Stimulated activated naive CD8-positive, alpha-beta T cell treated with anti-CD3 and anti-CD28 coated beads, Interleukin-15, Interleukin-2, amounts not matched to agents 100 ng/mL and 50 ng/mL, for 24 hours (primary cell): Measurements from ENCODE around the gene SPNS2.

Source experiments
- H3K27ac Mint-ChIP-seq: one replicate; pipeline ENCODE4 v1.8.0; 2021; ENCODE audit warnings: mild to moderate bottlenecking, mixed read lengths
- H3K27me3 Mint-ChIP-seq: one replicate; pipeline ENCODE4 v1.8.0; 2021; ENCODE audit warnings: mixed read lengths
- H3K36me3 Mint-ChIP-seq: one replicate; pipeline ENCODE4 v1.8.0; 2021; ENCODE audit warnings: low read depth, mixed read lengths
- H3K4me1 Mint-ChIP-seq: one replicate; pipeline ENCODE4 v1.8.0; 2021; ENCODE audit warnings: low read depth, mixed read lengths
- H3K4me3 Mint-ChIP-seq: one replicate; pipeline ENCODE4 v1.8.0; 2021; ENCODE audit warnings: mild to moderate bottlenecking, mixed read lengths
- H3K9me3 Mint-ChIP-seq: one replicate; pipeline ENCODE4 v1.8.0; 2021; ENCODE audit warnings: mixed read lengths

Gene SPNS2

DNA sequence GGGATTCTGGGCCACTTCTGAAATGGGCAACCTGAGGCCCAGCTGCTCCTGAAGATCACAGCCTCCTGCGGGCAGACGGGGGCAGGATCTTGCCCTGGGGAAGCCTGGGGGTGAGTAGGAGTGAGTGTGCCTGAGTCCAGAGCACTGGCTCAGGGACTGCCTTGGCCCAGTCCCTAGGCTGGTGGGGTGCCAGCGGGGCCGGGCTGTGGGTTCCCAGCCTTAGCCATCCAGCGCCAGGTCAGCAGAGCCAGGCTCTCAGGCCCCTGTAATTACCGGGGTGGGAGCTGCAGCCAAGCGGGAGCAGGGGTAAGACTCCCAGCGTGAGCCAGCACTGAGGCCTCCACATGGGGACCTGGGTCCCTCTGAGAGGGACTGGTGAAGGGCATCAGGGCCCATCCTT lies 8.2 kb downstream of the SPNS2 start:
- Mint-ChIP-seq H3K36me3 (no peaks in the 10 kb centered on the region), H3K9me3 (no peaks in the 10 kb centered on the region), H3K27ac (no peak overlapping the region), H3K4me1 (peaks cover 40% of the 10 kb centered on the region), H3K4me3 (no peak overlapping the region), H3K27me3 (peaks cover 9% of the 10 kb centered on the region)

DNA sequence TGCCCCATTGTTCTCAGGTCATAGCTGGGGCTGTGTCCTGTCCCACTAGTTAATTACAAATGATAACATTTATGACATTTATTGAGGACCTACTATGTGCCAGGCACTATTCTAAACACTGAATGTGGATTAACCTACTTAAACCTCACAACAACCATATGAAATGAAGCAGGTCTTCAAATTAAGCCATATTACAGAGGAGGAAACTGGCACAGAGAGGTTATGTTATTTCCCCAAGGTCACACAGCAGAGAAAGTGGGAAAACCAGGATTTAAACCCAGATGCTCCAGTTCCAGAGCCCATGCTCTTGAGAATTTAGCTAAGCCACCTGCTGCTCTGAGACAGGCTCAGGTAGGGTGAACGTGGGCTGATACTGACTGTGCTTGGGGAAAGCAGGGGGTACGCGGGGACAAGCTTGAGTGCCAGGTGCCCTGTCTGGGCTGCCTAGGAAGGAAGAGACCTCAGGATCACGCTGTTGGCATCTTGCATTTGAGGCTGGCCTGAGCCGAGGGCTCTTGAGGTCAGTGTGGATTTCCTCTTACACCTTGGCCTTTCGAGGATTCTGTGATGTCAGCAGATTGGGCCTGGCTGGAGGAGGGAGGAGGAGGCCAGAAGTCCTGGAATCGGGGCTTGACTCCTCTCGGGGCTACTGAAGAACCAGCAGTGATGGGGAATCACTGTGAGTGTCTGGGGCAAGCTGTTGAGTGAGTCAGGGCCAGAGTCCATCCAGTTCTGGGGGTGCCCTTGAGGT lies 8.9 kb downstream of the SPNS2 start:
- Mint-ChIP-seq H3K9me3 (no peaks in the 10 kb centered on the region), H3K27ac (peak overlapping the region; percentile 49), H3K27me3 (peaks cover 6% of the 10 kb centered on the region), H3K4me3 (no peak overlapping the region), H3K36me3 (no peaks in the 10 kb centered on the region), H3K4me1 (peaks cover 40% of the 10 kb centered on the region)

DNA sequence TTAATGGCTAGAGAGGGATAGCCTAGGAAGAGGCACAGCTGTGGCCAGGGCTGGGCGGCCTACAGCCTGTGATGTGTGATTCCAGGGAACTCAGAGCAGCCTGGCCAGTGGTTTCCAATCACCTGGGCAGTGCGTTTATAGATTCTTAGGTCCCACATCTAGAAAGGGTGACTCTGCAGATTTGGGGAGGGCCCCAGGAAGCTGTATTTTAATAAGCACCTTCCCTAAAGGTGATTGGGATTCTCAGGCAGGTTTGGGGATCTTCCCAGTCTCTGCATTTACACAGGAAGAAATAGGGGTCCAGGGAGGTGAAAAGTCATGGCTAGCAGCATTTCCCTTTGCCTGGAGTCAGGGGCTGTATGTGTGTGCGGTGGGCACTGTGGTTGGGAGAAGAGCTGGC lies 9.5 kb downstream of the SPNS2 start:
- no peak overlapping the region for H3K4me3 Mint-ChIP-seq
- peaks cover 40% of the 10 kb centered on the region for H3K4me1 Mint-ChIP-seq
- no peak overlapping the region for H3K27ac Mint-ChIP-seq
- H3K9me3 Mint-ChIP-seq: no peaks in the 10 kb centered on the region
- H3K27me3 Mint-ChIP-seq: no peaks in the 10 kb centered on the region
- H3K36me3 Mint-ChIP-seq: no peaks in the 10 kb centered on the region

DNA sequence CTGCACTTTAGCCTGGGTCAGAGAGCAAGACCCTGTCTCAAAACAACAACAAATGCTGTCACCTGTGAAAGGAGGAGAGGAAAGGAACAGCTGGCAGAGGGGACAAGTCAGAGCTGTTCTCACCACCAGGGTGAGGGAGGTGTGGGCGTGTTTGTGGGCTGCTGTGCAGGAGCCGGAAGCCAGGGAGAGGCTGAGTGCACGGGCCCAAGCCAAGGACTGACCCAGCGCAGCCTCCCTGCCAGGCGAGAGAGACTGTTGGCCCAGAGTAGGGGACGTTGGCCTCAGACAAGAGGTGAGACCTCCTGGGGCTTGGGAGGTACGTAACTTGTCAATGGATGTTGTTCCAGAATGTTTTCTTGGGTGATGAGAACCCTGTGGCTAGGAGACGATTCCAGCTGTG lies 10.7 kb downstream of the SPNS2 start:
- Mint-ChIP-seq H3K4me1 (peaks cover 30% of the 10 kb centered on the region), H3K36me3 (no peaks in the 10 kb centered on the region), H3K27ac (peak overlapping the region; percentile 67), H3K9me3 (no peaks in the 10 kb centered on the region), H3K4me3 (no peak overlapping the region), H3K27me3 (no peaks in the 10 kb centered on the region)

DNA sequence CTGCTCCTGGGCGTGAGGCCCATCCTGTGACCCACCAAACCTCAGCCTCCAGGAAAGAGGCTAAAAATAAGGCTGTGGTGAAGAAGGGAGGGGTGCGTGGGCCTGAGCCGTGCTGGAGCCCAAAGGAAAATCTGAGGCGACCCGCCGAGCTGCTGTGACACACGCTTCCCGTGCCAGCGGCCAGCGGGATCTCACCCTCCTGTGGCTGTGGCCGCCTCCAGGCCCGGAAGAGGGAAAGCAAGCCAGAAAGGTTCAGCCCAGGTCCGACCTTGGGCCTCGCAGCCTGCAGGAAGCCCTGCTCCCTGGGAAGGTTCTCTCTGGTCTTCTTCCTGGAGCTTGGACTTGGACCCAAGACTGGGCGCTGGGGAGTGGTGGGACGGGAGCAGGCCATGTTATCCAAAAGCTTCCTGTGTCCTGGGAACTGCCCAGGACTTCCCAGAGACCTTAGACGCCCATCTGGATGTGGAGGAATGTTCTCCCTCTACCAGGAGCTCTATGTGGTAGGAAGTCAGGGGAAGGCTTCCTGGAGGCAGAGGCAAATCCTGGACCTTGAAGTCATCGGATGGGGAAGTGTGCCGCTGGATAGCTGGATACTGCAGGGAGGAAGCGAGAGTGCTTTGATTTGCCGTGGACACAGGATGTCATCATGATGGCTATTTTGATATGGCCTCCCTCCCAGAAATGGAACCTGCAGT lies 11.4 kb downstream of the SPNS2 start:
- Mint-ChIP-seq H3K27me3 (no peaks in the 10 kb centered on the region), H3K27ac (no peak overlapping the region), H3K36me3 (no peaks in the 10 kb centered on the region), H3K9me3 (no peaks in the 10 kb centered on the region), H3K4me1 (peaks cover 24% of the 10 kb centered on the region), H3K4me3 (no peak overlapping the region)

DNA sequence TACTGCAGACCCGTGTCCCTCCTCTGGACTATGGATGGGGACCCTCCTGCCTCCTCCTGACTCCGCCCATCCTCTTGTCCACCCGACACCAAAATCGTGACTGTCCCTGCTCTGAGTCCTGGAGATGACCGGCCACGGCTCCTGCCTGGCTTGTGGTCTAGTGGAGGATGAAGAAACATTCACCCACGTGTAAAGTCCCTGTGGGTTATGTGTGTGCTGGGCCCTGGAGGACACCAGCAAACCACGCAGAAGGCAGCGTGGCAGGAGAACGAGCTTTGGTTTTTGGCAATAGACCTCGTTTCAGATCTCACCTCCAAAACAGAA lies 11.9 kb downstream of the SPNS2 start:
- Mint-ChIP-seq H3K4me3 (no peak overlapping the region), H3K4me1 (peaks cover 19% of the 10 kb centered on the region), H3K27ac (no peak overlapping the region), H3K36me3 (no peaks in the 10 kb centered on the region), H3K27me3 (no peaks in the 10 kb centered on the region), H3K9me3 (no peaks in the 10 kb centered on the region)

DNA sequence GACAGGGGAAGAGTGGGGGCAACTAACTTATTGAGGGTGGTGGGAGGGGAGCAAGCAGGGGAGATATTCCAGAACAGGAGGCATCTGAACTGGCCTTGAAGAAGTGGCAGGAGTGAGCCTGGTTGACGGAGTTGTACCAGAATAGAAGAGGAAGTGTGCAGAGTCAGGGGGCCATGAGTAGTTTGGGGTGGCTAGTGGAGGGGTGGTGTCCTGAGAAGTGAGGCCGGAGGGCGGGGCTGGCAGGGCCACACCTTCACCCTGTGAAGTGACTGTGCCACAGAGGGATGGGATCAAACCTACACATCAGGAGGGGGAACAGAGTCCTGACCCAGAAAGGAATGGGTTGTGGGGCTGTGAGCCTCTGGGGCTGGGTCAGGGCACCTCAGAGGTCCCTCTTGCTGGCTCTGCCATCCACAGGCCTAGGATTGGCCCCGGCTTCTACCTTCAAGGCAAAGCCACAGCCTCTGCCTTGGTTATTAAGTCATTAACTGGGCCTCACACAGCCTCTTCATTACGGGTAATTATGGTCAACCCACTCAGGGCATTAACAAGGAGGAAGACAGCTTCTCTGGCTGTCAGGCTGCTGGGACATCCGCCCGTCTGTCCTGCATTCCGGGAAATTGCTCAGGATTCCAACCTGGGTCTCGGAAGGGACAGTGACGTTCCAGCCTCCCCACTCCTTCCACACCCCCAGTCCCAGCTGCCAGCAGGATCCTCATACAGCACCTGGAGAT lies 12.7 kb downstream of the SPNS2 start:
- Mint-ChIP-seq H3K36me3 (no peaks in the 10 kb centered on the region), H3K4me3 (no peak overlapping the region), H3K4me1 (peaks cover 19% of the 10 kb centered on the region), H3K9me3 (no peaks in the 10 kb centered on the region), H3K27me3 (no peaks in the 10 kb centered on the region), H3K27ac (no peak overlapping the region)

DNA sequence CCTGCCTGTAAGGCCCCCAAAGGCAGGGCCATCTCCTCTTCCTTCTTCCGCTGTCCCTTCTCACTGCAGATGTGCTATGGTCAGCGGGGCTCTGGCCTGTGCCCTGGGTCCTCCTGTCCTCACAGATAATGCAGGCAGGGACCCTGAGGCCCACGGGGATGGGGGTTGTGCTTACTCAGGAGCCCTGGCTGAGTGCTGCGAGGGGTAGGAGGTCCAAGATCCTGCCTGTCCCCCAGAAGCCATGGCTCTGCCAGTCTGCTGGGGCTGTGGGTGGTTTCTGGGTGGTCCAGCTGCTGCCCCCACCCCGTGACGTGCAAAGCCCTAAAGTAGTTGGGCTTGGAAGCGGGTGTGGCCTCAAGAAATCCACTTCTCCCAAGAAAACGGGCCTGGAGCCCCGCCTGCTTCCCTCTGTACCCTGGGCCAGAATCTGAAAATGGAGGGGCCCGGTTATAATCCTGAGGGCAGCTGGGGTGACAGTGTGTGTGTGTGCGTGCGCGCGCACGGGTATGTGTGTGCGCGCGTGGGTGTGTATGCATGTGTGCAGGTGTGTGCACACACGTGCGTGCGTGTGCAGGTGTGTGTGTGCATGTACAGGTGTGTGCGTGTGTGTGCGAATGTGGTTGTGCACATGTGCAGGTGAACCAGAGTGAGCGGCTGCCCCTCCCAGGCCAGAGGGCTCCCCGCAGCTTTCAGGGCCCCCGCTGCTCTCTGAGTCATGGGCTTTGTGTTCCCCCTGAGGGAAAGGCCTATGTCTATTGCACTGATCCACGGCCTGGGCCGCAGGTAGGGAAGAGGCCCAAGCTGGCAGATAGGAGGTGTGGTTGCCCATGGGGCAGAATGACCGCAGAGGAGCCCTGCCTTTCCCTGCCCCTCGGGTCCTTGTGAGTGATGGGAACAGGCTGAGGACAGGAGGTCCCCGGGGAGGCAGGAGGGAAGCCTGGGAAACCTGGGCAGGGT lies 13.8 kb downstream of the SPNS2 start:
- H3K27ac Mint-ChIP-seq: no peak overlapping the region
- no peaks in the 10 kb centered on the region for H3K27me3 Mint-ChIP-seq
- no peaks in the 10 kb centered on the region for H3K9me3 Mint-ChIP-seq
- no peak overlapping the region for H3K4me3 Mint-ChIP-seq
- peaks cover 19% of the 10 kb centered on the region for H3K4me1 Mint-ChIP-seq
- H3K36me3 Mint-ChIP-seq: no peaks in the 10 kb centered on the region

DNA sequence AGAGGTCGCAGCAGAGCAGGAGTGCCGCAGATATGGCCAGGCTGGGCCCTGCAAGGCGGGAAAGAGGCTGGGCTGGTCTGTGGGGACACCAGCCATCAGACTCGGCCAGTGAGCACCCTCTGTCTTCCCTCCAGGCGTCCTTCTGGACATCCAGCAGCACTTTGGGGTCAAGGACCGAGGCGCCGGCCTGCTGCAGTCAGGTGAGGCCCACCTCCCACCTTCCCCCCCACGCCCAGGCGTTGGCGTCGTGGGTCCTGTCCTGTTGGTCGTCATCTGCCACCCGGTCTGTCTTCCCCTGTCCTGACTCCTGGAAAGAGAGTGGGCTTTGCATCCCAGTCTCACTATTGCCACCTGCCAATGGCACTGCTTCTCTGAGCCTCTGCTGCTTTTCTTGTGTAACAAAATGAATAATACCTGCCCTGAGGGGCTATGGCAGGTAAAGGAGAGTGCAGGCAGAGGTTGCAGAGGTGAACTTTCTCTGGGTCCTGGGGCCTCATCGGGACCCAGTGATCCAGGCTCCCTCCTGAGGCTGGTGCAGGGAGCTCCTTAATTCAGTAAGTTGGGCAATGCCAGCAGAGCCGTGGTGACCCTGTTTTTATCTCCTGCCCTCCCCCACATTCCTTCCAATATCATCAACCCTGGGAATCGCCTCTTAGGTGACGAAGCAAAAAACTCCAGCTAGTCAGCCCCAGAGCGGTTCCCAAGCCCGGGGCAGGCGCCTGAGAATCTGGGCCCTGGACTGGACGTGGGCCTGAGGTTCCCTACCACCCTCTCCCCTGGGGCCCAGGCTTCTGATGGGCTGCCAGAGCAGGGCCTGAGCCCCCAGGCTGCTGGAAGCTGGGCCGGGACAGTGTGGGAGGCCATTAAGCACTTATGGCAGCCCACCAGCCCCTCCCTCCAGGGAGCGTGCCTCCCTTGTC lies 14.7 kb downstream of the SPNS2 start:
- peaks cover 16% of the 10 kb centered on the region for H3K4me1 Mint-ChIP-seq
- no peaks in the 10 kb centered on the region for H3K9me3 Mint-ChIP-seq
- H3K27me3 Mint-ChIP-seq: no peaks in the 10 kb centered on the region
- H3K4me3 Mint-ChIP-seq: no peak overlapping the region
- H3K36me3 Mint-ChIP-seq: no peaks in the 10 kb centered on the region
- H3K27ac Mint-ChIP-seq: no peak overlapping the region

DNA sequence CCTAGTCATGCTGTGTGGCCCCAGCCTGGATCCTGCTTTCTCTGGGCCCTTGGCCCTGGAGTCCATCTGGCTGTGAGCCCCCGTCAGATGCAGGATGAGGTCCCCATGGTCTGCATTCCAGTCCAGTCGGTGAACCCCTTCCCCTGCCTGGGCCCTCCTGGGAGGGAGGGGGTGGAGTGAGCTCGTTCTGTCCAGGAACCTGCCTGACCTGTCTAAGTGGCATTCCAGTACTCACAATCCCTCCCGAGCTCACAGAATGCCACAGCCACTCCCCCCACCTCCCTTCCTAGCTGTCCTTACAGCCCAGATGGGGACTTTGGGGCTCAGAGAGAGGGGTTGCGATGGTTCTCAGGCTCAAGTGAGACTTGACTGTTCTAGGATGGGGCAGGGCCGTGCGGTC lies 15.5 kb downstream of the SPNS2 start:
- no peaks in the 10 kb centered on the region for H3K27me3 Mint-ChIP-seq
- H3K4me3 Mint-ChIP-seq: no peak overlapping the region
- H3K27ac Mint-ChIP-seq: no peak overlapping the region
- H3K9me3 Mint-ChIP-seq: no peaks in the 10 kb centered on the region
- H3K4me1 Mint-ChIP-seq: peaks cover 8% of the 10 kb centered on the region
- no peaks in the 10 kb centered on the region for H3K36me3 Mint-ChIP-seq

DNA sequence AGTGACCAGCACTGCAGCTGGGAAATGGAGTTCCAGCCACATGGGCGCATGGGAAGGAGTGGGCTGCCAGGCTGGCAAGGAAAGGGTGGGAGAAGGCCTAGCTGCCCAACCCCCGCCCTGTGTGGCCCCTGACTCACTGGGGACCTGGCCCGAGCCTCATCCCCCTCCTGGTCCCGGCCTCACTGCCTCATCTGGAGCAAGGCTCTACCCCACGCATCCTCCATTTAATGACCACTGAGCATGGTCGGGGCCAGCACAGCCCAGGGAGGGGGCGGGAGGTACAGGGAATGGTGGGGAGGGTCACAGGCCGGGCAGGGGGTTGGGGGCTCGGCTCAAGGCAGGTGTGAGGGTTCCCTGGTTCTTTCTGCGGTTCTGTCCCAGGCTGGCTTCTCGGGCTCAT lies 16.1 kb downstream of the SPNS2 start:
- Mint-ChIP-seq H3K4me1 (peaks cover 2% of the 10 kb centered on the region), H3K27ac (no peak overlapping the region), H3K36me3 (no peaks in the 10 kb centered on the region), H3K27me3 (no peaks in the 10 kb centered on the region), H3K9me3 (no peaks in the 10 kb centered on the region), H3K4me3 (no peak overlapping the region)

DNA sequence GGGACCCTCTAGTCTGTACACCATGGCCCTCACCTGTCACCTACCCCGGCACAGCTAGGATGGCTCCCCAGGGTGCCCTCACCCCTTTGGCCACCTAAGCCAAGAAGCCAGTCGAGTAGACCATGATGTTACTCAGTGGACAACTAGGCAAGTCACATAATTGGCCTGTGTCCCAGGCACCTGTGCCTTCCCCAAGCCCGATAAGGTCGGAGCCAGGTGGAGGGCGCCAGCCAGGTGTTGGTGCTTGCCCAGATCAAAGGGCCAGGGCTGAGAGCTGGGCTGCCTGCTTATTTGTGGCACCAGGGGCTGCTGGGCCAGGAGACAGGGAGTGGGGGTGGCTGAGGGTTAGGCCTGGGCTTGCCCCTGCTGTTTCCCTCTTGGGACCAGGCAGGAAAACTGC lies 16.8 kb downstream of the SPNS2 start:
- no peaks in the 10 kb centered on the region for H3K27me3 Mint-ChIP-seq
- no peaks in the 10 kb centered on the region for H3K9me3 Mint-ChIP-seq
- H3K4me1 Mint-ChIP-seq: no peaks in the 10 kb centered on the region
- H3K27ac Mint-ChIP-seq: no peak overlapping the region
- no peak overlapping the region for H3K4me3 Mint-ChIP-seq
- no peaks in the 10 kb centered on the region for H3K36me3 Mint-ChIP-seq

DNA sequence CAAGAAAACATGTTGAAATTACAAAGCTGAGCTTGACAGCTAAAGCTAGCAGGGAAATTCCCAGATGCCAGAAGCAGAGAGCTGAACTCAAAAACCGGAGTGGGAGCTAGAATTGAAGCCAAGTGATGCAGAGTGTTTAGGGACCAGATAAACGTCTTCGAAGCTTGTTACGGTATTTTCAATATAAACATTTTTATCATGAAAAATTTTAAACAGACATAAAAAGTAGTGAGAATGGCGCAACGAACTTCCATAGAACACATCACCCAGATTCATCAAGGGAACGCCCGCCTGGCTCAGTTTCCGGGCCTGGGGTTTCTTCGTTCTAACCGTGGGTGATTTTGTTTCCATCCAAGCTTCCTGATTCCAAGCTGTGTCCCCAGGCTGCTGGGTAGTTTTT lies 18.1 kb downstream of the SPNS2 start:
- Mint-ChIP-seq H3K4me3 (no peak overlapping the region), H3K4me1 (no peaks in the 10 kb centered on the region), H3K27ac (no peak overlapping the region), H3K36me3 (no peaks in the 10 kb centered on the region), H3K9me3 (no peaks in the 10 kb centered on the region), H3K27me3 (no peaks in the 10 kb centered on the region)

DNA sequence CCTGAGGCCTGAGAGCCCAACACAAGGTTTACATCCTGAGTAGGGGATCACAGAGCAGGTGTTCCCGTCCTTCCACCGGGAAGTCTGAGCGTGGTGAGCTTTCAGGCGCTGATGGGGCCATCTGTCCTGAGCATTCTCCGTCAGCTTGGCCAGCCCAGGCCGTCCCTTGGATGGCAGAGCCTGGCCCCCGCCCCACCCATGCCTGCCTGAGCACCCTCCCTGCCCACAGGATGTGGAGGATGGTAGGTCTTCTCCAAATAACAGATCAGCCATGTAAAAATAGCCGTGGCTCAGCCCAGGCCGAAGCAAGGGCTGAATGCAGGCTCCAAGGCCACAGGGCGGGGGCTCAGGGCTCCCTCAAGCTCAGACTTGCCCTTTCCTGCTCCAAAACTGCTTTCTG lies 20.2 kb downstream of the SPNS2 start:
- Mint-ChIP-seq H3K27ac (no peak overlapping the region), H3K4me1 (no peaks in the 10 kb centered on the region), H3K27me3 (no peaks in the 10 kb centered on the region), H3K4me3 (no peak overlapping the region), H3K9me3 (no peaks in the 10 kb centered on the region), H3K36me3 (no peaks in the 10 kb centered on the region)
